Skeletal muscle tissue (tissue), 4 donors: Measurements from ENCODE around the gene MAPK8IP2. TPM values are rescaled to one million over a fixed set of nuclear protein-coding genes. Genes with fewer than 3 reads are reported as not detected.

ENCODE experiments used
- H3K27ac ChIP-seq: one replicate; pipeline ENCODE4 v1.7.0; 2013; ENCODE audit warnings: mild to moderate bottlenecking, low read depth, low read length, inconsistent platforms
- H3K27me3 ChIP-seq, 3 donors: one replicate each; pipeline ENCODE4 v1.7.0; 2013; ENCODE audit warnings: low read length in 3 of 3; ENCODE audit not compliant: control insufficient read depth in 3 of 3, insufficient read depth in 3 of 3
- H3K36me3 ChIP-seq, 3 donors: one replicate each; pipeline ENCODE4 v1.7.0; 2013; ENCODE audit warnings: low read length in 3 of 3; ENCODE audit not compliant: control insufficient read depth in 3 of 3, insufficient read depth in 3 of 3
- H3K4me1 ChIP-seq, 3 donors: one replicate each; pipeline ENCODE4 v1.7.0; 2013; ENCODE audit warnings: low read length in 3 of 3, mild to moderate bottlenecking in 3 of 3; ENCODE audit not compliant: control insufficient read depth in 3 of 3, insufficient read depth in 3 of 3
- H3K4me3 ChIP-seq, 3 donors: one replicate each; pipeline ENCODE4 v1.7.0; 2013; ENCODE audit warnings: low read length in 3 of 3
- H3K9ac ChIP-seq, 3 donors: one replicate each; pipeline ENCODE4 v1.7.0; 2013; ENCODE audit warnings: low read length in 3 of 3, mild to moderate bottlenecking in 3 of 3, moderate library complexity in 2 of 3, low read depth in 1 of 3
- H3K9me3 ChIP-seq, 3 donors: one replicate each; pipeline ENCODE4 v1.7.0; 2013; ENCODE audit warnings: low read length in 3 of 3; ENCODE audit not compliant: control insufficient read depth in 3 of 3
- total RNA-seq: library from RNA; depleted of rRNA; stranded (reverse); fragments of >200 nt; gene quantifications from one replicate; pipeline ENCODE4 v1.2.3, GENCODE V29; 2014
- donor health status: Osteomylitis.

The MAPK8IP2 gene
- 0.52 TPM for total RNA-seq

- Histone ChIP-seq H3K4me1 (peaks cover 0 to 2% (median 0%) of the 10 kb centered on the region in 3 donors), H3K4me3 (no peak within 1 kb of the TSS), H3K36me3 (no peaks in the 10 kb centered on the region), H3K9me3 (no peaks in the 10 kb centered on the region), H3K27me3 (peaks cover 35 to 58% (median 49%) of the 10 kb centered on the region in 3 donors), H3K9ac (no peak within 1 kb of the TSS), H3K27ac (no peak within 1 kb of the TSS)
Observed at GRCh38 chr22:50600538-50600937, at the start of gene MAPK8IP2. Gene MAPK8IP2 (plus strand): TSS chr22:50600793. CDS start chr22:50600819, 26 bp downstream.

GRCh38 chr22:50551160-50551752 lies 49.3 kb upstream of the MAPK8IP2 start:
- no peak overlapping the region for H3K9ac ChIP-seq
- no peak overlapping the region for H3K4me3 ChIP-seq
- peaks cover 0 to 4% (median 0%) of the 10 kb centered on the region in 3 donors for H3K4me1 ChIP-seq
- no peaks in the 10 kb centered on the region for H3K9me3 ChIP-seq
- no peaks in the 10 kb centered on the region for H3K36me3 ChIP-seq
- no peak overlapping the region for H3K27ac ChIP-seq
- peaks cover 26 to 50% (median 46%) of the 10 kb centered on the region in 3 donors for H3K27me3 ChIP-seq

GRCh38 chr22:50553310-50553709 lies 47.3 kb upstream of the MAPK8IP2 start:
- Histone ChIP-seq H3K9me3 (no peaks in the 10 kb centered on the region), H3K9ac (no peak overlapping the region), H3K4me3 (no peak overlapping the region), H3K4me1 (peaks cover 0 to 4% (median 0%) of the 10 kb centered on the region in 3 donors), H3K36me3 (no peaks in the 10 kb centered on the region), H3K27ac (no peak overlapping the region), H3K27me3 (peaks cover 15 to 35% (median 28%) of the 10 kb centered on the region in 3 donors)

DNA sequence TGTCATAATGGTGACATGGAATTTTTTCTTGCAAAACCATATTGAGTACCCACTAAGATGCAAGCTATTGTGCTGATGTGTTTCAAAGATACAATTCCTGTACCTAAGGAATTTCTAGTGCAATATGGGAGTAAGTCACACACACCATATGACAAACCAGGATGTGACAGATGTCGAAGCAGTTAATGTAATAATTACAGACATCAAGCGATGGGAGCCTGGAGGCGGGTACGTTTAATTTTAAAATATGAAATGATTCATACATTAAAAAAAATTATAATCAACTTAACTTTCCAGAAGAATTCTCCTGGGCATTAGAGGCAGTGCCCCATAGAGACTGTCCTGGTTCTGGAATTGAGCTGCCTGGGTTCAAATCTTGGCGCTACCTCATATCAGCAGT lies 43.9 kb upstream of the MAPK8IP2 start:
- no peaks in the 10 kb centered on the region for H3K36me3 ChIP-seq
- no peaks in the 10 kb centered on the region for H3K4me1 ChIP-seq
- no peak overlapping the region for H3K9ac ChIP-seq
- H3K27ac ChIP-seq, result no peak overlapping the region
- H3K27me3 ChIP-seq, result peaks cover 0 to 8% (median 5%) of the 10 kb centered on the region in 3 donors
- H3K9me3 ChIP-seq, result no peaks in the 10 kb centered on the region
- H3K4me3 ChIP-seq, result no peak overlapping the region

DNA sequence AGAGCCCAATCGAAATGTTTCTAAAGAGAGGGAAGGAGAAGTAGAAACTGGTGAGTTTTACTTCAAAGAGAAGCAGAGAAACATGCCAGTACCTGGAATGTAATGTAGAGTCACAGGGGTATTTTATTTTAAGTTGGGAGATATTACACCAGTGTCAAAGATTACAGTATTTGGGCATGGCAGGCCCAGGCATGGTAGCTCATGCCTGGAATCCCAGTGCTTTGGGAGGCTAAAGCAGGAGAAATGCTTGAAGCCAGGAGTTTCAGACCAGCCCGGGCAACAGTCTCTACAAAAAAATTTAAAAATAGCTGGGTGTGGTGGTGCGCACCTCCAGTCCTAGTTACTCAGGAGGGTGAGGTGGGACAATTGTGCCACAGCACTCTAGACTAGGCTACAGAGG lies 40.6 kb upstream of the MAPK8IP2 start:
- Histone ChIP-seq H3K27me3 (peaks cover 0 to 3% (median 3%) of the 10 kb centered on the region in 3 donors), H3K4me1 (peaks cover 10 to 19% (median 12%) of the 10 kb centered on the region in 3 donors), H3K9me3 (no peaks in the 10 kb centered on the region), H3K4me3 (no peak overlapping the region), H3K27ac (no peak overlapping the region), H3K9ac (no peak overlapping the region), H3K36me3 (no peaks in the 10 kb centered on the region)

GRCh38 chr22:50561401-50562358 lies 38.9 kb upstream of the MAPK8IP2 start:
- Histone ChIP-seq H3K9ac (no peak overlapping the region), H3K9me3 (no peaks in the 10 kb centered on the region), H3K36me3 (no peaks in the 10 kb centered on the region), H3K27me3 (peaks cover 0 to 3% (median 3%) of the 10 kb centered on the region in 3 donors), H3K27ac (no peak overlapping the region), H3K4me3 (no peak overlapping the region), H3K4me1 (peaks cover 10 to 19% (median 12%) of the 10 kb centered on the region in 3 donors)

DNA sequence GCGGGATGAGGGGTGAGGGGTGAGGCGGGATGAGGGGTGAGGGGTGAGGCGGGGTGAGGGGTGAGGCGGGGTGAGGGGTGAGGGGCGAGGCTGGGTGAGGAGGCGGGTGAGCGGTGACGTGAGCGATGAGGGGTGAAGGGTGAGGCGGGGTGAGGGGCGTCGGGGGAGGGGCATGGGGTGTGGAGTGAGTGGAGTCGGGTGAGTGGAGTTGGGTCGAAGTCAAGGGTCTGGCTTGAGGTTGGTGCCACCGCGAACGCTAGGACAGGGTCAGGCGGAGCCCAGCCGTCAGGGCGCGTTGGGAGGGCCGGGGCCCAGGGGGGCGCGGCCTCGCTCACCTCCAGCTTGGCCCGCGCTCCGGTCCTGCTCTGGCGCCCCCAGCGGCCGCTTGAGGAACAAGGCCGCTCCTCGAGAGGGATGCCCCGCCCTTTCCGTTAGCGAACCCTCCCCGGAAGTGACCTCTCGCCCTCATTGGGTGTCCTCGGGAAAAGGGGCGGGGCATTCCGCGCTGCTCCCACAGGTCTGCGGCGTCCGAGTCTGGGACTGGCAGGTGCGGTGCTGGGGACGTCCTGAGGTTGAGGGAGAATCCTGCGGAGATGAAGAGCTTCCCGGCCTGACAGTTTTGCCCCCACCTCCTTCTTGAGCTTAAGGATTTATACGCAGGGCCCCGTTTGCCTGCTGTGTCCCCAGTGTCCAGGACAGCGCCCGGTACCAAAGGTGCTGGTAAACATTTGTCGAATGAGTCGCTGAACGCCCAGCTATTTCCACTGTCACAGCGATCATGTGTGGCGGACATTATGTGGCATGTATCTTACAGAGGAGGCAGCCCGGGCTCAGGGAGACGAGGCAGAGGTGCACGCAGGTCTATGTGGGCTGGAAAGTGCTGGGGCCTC lies 37.8 kb upstream of the MAPK8IP2 start, which contains the start of gene SYCE3:
Gene SYCE3 (minus strand): TSS at position 397 of the 890 bp plus-strand sequence. CDS start 6,514 bp downstream, outside the sequence.
- H3K36me3 ChIP-seq, result peaks cover 3 to 7% (median 3%) of the 10 kb centered on the region in 3 donors
- H3K27ac ChIP-seq, result peak within 1 kb of the TSS; percentile 90
- H3K4me3 ChIP-seq, result peak within 1 kb of the TSS; percentile 85 to 90 (median 90)
- H3K27me3 ChIP-seq, result peaks cover 0 to 3% (median 3%) of the 10 kb centered on the region in 3 donors
- peak within 1 kb of the TSS; percentile 83 to 94 (median 91) for H3K9ac ChIP-seq
- H3K4me1 ChIP-seq, result peaks cover 10 to 19% (median 12%) of the 10 kb centered on the region in 3 donors
- H3K9me3 ChIP-seq, result no peaks in the 10 kb centered on the region

GRCh38 chr22:50563413-50564160 lies 37.0 kb upstream of the MAPK8IP2 start:
- Histone ChIP-seq H3K27me3 (peaks cover 0 to 3% (median under 1%) of the 10 kb centered on the region in 3 donors), H3K4me1 (peaks cover 10 to 19% (median 12%) of the 10 kb centered on the region in 3 donors), H3K9ac (peak overlapping the region; percentile 83 to 94 (median 91)), H3K36me3 (peaks cover 6 to 11% (median 6%) of the 10 kb centered on the region in 3 donors), H3K27ac (peak overlapping the region; percentile 90), H3K9me3 (no peaks in the 10 kb centered on the region), H3K4me3 (peak overlapping the region; percentile 85 to 90 (median 90))

DNA sequence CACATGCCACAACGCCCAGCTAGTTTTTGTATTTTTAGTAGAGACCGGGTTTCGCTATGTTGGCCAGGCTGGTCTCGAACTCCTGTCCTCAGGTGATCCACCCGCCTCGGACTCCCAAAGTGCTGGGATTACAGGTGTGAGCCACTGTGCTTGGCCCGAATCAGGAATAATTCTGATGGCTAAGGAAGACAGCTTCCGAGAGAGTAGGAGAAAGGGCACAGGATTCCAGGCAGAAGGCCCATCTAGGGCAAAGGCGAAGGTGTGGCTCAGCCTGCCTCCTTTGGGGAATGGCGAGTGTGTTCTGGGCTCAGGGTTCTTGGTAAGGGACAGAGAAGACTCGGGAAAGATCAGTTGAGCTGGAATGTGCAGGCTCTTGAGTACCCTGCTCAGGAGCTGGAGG lies 36.3 kb upstream of the MAPK8IP2 start:
- Histone ChIP-seq H3K36me3 (peaks cover 12 to 18% (median 13%) of the 10 kb centered on the region in 3 donors), H3K4me1 (peaks cover 10 to 19% (median 16%) of the 10 kb centered on the region in 3 donors), H3K9ac (peak overlapping the region in 1 of 3 donors; percentile 50), H3K9me3 (no peaks in the 10 kb centered on the region), H3K27ac (no peak overlapping the region), H3K4me3 (no peak overlapping the region), H3K27me3 (no peaks in the 10 kb centered on the region)
